Right lobe of liver (tissue), 4 donors: ENCODE data around the gene STBD1.

Source experiments
- POLR2A ChIP-seq: fragments of 450-650 bp; IDR thresholded peaks from one replicate; pipeline ENCODE4 v1.6.1; 2017; ENCODE audit warnings: antibody characterized with exemption, mild to moderate bottlenecking
- TF ChIP-seq, protein P1 (sequence below), 4 donors: fragments of 200-600 bp in 3 of 4; fragments of 450-650 bp in 1 of 4; IDR thresholded peaks; one replicate each; pipeline versions ENCODE4 v1.5.1 to v1.8.0; 2016 to 2022; ENCODE audit warnings: antibody characterized with exemption in 4 of 4, mild to moderate bottlenecking in 2 of 4
- donor health status: DM: no; HTN: no; CAD: no.
- donor health status: DM: no; HTN: no; CAD: no.
- donor health status: DM: no; HTN: yes; CAD: no.

GRCh38 chr4:76296286-76296820, 10.2 kb upstream of the STBD1 start:
- TF ChIP-seq POLR2A = no peak
- TF ChIP-seq, protein P1, sequence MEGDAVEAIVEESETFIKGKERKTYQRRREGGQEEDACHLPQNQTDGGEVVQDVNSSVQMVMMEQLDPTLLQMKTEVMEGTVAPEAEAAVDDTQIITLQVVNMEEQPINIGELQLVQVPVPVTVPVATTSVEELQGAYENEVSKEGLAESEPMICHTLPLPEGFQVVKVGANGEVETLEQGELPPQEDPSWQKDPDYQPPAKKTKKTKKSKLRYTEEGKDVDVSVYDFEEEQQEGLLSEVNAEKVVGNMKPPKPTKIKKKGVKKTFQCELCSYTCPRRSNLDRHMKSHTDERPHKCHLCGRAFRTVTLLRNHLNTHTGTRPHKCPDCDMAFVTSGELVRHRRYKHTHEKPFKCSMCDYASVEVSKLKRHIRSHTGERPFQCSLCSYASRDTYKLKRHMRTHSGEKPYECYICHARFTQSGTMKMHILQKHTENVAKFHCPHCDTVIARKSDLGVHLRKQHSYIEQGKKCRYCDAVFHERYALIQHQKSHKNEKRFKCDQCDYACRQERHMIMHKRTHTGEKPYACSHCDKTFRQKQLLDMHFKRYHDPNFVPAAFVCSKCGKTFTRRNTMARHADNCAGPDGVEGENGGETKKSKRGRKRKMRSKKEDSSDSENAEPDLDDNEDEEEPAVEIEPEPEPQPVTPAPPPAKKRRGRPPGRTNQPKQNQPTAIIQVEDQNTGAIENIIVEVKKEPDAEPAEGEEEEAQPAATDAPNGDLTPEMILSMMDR (IDR thresholded peaks at IDR 0.05) = no peak
